Loucy (cell line): ENCODE results near the gene ITPK1.

Experiments used
- EZH2phosphoT487 ChIP-seq: fragments of 200-600 bp; IDR thresholded peaks from 2 replicates; pipeline ENCODE4 v1.6.1; 2018; ENCODE audit warnings: antibody characterized with exemption, mild to moderate bottlenecking, moderate library complexity, borderline replicate concordance
- TF ChIP-seq, protein P1 (sequence below): fragments of 200-600 bp; sonication (generic); conservative IDR thresholded peaks from 2 replicates; pipeline ENCODE4 v1.5.1; 2014; ENCODE audit warnings: mild to moderate bottlenecking, antibody characterized with exemption, low read length

DNA sequence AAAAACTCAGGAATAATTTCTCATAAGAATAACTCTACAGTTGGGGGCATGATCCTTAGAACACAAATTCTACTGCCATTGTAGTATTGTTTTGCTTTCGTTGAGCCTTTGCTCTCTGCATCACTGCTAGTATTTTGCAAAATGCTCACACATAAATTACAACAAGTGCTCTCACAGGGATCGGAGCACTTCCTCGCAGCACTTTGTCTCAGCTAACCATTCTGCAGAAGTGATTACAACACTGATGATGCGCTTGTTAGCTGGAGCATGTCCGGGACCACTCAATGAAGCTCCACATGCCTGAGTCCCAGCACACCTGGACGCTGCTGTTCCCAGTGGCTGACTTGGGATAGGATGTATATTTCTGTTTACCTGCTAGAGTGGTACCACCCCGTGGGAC lies 37.4 kb upstream of the ITPK1 start:
- TF ChIP-seq, protein P1, sequence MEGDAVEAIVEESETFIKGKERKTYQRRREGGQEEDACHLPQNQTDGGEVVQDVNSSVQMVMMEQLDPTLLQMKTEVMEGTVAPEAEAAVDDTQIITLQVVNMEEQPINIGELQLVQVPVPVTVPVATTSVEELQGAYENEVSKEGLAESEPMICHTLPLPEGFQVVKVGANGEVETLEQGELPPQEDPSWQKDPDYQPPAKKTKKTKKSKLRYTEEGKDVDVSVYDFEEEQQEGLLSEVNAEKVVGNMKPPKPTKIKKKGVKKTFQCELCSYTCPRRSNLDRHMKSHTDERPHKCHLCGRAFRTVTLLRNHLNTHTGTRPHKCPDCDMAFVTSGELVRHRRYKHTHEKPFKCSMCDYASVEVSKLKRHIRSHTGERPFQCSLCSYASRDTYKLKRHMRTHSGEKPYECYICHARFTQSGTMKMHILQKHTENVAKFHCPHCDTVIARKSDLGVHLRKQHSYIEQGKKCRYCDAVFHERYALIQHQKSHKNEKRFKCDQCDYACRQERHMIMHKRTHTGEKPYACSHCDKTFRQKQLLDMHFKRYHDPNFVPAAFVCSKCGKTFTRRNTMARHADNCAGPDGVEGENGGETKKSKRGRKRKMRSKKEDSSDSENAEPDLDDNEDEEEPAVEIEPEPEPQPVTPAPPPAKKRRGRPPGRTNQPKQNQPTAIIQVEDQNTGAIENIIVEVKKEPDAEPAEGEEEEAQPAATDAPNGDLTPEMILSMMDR, result no peak
- TF ChIP-seq EZH2phosphoT487, result no peak
